K562 (cell line): Measurements from ENCODE around the gene HOXC5. TPM values are rescaled to one million over a fixed set of nuclear protein-coding genes. Genes with fewer than 3 reads are reported as not detected.

Experiments
- CCAR2 ChIP-seq: fragments of 200-400 bp; formaldehyde crosslinking; IDR thresholded peaks from 2 replicates; pipeline ENCODE4 v1.6.1; 2017; ENCODE audit warnings: mild to moderate bottlenecking, low read depth, low read length
- E2F3 ChIP-seq: fragments of 250-450 bp; sonication (Bioruptor Pico); IDR thresholded peaks from 2 replicates; pipeline ENCODE4 v1.4.0; 2020; ENCODE audit warnings: mild to moderate bottlenecking
- E2F8 ChIP-seq: fragments of 450-650 bp; IDR thresholded peaks from 2 replicates; pipeline ENCODE4 v1.7.1; 2018; ENCODE audit warnings: mild to moderate bottlenecking, low read depth; ENCODE audit not compliant: partially characterized antibody
- FOXA3 ChIP-seq, 2 experiments: fragments of 450-650 bp in 1 of 2; sonication (generic) in 1 of 2; formaldehyde crosslinking; IDR thresholded peaks in 1 of 2; conservative IDR thresholded peaks in 1 of 2; 2 replicates each; pipeline versions ENCODE4 v1.4.0 to v1.8.0; 2020 to 2022; ENCODE audit warnings: mild to moderate bottlenecking in 2 of 2, missing genetic modification reagents in 1 of 2
- JUN ChIP-seq, 2 experiments: sonication (generic) in 1 of 2; formaldehyde crosslinking in 1 of 2; IDR thresholded peaks; 2 replicates each; pipeline versions ENCODE4 v1.6.1 to v1.8.0; 2012 to 2022; ENCODE audit warnings: borderline replicate concordance in 2 of 2, mild to moderate bottlenecking in 2 of 2, improper control_type of control experiment in 1 of 2, low read depth in 1 of 2, low read length in 1 of 2, missing genetic modification reagents in 1 of 2
- MYNN ChIP-seq, 2 experiments: sonication (generic); formaldehyde crosslinking in 1 of 2; IDR thresholded peaks; 2 replicates each; pipeline versions ENCODE4 v1.5.0 to v1.6.1; 2016 to 2020; ENCODE audit warnings: antibody characterized with exemption in 1 of 2, missing genetic modification reagents in 1 of 2
- PHF20 ChIP-seq: fragments of 450-650 bp; IDR thresholded peaks from 2 replicates; pipeline ENCODE4 v1.6.1; 2018; ENCODE audit not compliant: partially characterized antibody
- SIN3A ChIP-seq, 2 experiments: fragments of 150-350 bp in 1 of 2; IDR thresholded peaks; 2 replicates each; pipeline ENCODE4 v1.6.1; 2011 to 2016; ENCODE audit warnings: borderline replicate concordance in 2 of 2, low read depth in 2 of 2, low read length in 2 of 2, mild to moderate bottlenecking in 2 of 2, moderate library complexity in 2 of 2; ENCODE audit not compliant: control insufficient read depth in 1 of 2
- TBL1XR1 ChIP-seq, 2 experiments: IDR thresholded peaks; 2 replicates each; pipeline ENCODE4 v1.6.1; 2012; ENCODE audit warnings: improper control_type of control experiment in 2 of 2, low read length in 2 of 2, mild to moderate bottlenecking in 1 of 2
- TBP ChIP-seq: optimal IDR thresholded peaks from 2 replicates; pipeline ENCODE3; 2011; ENCODE audit warnings: low read depth, low read length, improper control_type of control experiment
- TCF3 ChIP-seq: sonication (generic); formaldehyde crosslinking; IDR thresholded peaks from 2 replicates; pipeline ENCODE4 v1.4.0; 2020; ENCODE audit warnings: mild to moderate bottlenecking, missing genetic modification reagents
- TSHZ1 ChIP-seq: fragments of 250-450 bp; sonication (Bioruptor Pico); IDR thresholded peaks from 2 replicates; pipeline ENCODE4 v1.4.0; 2020; ENCODE audit warnings: mild to moderate bottlenecking, moderate library complexity
- ZFP30 ChIP-seq: fragments of 250-450 bp; sonication (Bioruptor Pico); IDR thresholded peaks from 2 replicates; pipeline ENCODE4 v1.8.0; 2022; ENCODE audit warnings: moderate library complexity, mild to moderate bottlenecking, inconsistent platforms, borderline replicate concordance
- ZNF354B ChIP-seq: fragments of 250-450 bp; sonication (Bioruptor Pico); IDR thresholded peaks from 2 replicates; pipeline ENCODE4 v1.4.0; 2020
- ZNF408 ChIP-seq: fragments of 250-450 bp; sonication (Bioruptor Pico); IDR thresholded peaks from 2 replicates; pipeline ENCODE4 v1.4.0; 2020; ENCODE audit warnings: low read depth, mild to moderate bottlenecking, moderate library complexity
- ZNF512 ChIP-seq: IDR thresholded peaks from 2 replicates; pipeline ENCODE4 v1.6.1; 2016; ENCODE audit warnings: missing genetic modification characterization, missing compliant biosample characterization
- ZNF668 ChIP-seq: fragments of 250-450 bp; sonication (Bioruptor Pico); IDR thresholded peaks from 2 replicates; pipeline ENCODE4 v1.8.0; 2022; ENCODE audit warnings: mild to moderate bottlenecking, inconsistent platforms
- polyA plus RNA-seq, 8 experiments: library from polyadenylated mRNA; depleted of rRNA in 4 of 8; stranded (reverse) in 5 of 8; unstranded in 3 of 8; fragments of >200 nt; fragmentation: Nextera tagmentation in 2 of 8; fragmentation: Illumina TruSeq in 1 of 8; extraction: Ambion mirVana in 2 of 8; extraction: Trizol in 1 of 8; gene quantifications; 2 replicates each; pipeline versions ENCODE4 v1.2.1 to v1.2.3, GENCODE V29; 2011 to 2014; ENCODE audit warnings: inconsistent platforms in 1 of 8, missing spikeins in 1 of 8
- total RNA-seq, 7 experiments: library from RNA; depleted of rRNA in 6 of 7; stranded (reverse); fragments of >200 nt in 6 of 7; fragmentation: Illumina TruSeq in 2 of 7; extraction: Trizol in 2 of 7; gene quantifications; 2 replicates each; pipeline versions ENCODE4 v1.2.1 to v1.2.3, GENCODE V29; 2011 to 2021; ENCODE audit warnings: low replicate concordance in 1 of 7

HOXC5 gene
- total and polyA plus RNA-seq, 9 of the 15 experiments (the other 6 are each of a cell fraction or from before 2014, with no cell fraction given) = 0.10 to 0.44 (median 0.18) TPM; not detected in 4

DNA sequence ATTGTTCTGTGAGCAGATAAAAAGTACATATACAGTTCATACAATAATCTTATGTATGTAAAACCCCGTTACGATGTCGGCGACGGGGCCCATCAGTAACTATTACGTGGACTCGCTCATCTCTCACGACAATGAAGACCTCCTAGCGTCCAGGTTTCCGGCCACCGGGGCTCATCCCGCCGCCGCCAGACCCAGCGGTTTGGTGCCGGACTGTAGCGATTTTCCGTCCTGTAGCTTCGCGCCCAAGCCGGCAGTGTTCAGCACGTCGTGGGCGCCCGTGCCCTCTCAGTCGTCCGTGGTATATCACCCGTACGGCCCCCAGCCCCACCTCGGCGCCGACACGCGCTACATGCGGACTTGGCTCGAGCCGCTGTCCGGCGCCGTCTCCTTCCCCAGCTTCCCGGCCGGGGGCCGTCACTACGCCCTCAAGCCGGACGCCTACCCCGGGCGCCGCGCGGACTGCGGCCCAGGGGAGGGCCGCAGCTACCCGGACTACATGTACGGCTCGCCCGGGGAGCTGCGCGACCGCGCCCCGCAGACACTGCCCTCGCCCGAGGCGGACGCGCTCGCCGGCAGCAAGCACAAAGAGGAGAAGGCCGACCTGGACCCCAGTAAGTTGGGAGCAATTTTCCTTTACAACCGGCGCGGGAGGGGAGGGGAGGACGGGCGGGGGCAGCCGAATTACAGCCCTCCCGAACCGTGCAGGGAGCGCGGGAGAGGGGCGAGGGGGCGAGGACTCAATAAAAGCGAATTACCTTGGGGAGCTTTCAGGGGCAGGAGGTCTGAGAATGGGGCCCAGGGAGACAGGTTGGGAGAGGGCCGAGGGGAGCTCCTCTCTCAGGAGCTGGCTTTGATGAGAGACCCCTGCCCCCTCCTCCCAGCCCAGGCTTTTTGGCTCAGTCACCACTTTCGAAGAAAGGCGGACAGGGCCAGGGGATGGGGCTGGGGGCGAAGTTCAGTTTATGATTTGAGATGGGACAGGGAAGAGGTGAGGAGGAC is 32.4 kb upstream of the HOXC5 start, which contains the start of gene HOXC9 (continued):
- TF ChIP-seq MYNN (IDR thresholded peaks at IDR 0.05) (0 out of 2 replicates have a peak, but pooled peaks have one; percentile 17), MYNN (CRISPR knock-in tag; IDR thresholded peaks at IDR 0.05) (no peak), CCAR2 (no peak), FOXA3 (CRISPR knock-in tag; conservative IDR thresholded peaks at IDR 0.05 in 1 of 2, IDR thresholded peaks at IDR 0.05 in 1 of 2) (peak; percentile 3 to 18; a peak in 1 of 4 replicates), ZNF512 (tag) (no peak), E2F3 (peak; percentile 30; the same call in 1 of the 2 replicates), PHF20 (peak; percentile 59), ZNF408 (CRISPR knock-in tag) (no peak), TBP (no peak), ZFP30 (CRISPR knock-in tag) (no peak), TSHZ1 (CRISPR knock-in tag) (no peak), TBL1XR1 (IDR thresholded peaks at IDR 0.05; ENCODE audit: low read length in 2 of 2) (no peak), ZNF668 (CRISPR knock-in tag) (no peak), SIN3A (IDR thresholded peaks at IDR 0.05; ENCODE audit: borderline replicate concordance in 2 of 2, control insufficient read depth in 1 of 2, low read depth in 2 of 2, low read length in 2 of 2) (no peak), E2F8 (no peak), ZNF354B (CRISPR knock-in tag) (no peak), JUN (IDR thresholded peaks at IDR 0.05; ENCODE audit: borderline replicate concordance, low read depth, low read length) (no peak), JUN (CRISPR knock-in tag; IDR thresholded peaks at IDR 0.05; ENCODE audit: borderline replicate concordance) (no peak; the same call in 1 of the 2 replicates), TCF3 (CRISPR knock-in tag) (no peak)
